ENCODE results near the gene MIEF2.

- TF ChIP-seq, protein P1, sequence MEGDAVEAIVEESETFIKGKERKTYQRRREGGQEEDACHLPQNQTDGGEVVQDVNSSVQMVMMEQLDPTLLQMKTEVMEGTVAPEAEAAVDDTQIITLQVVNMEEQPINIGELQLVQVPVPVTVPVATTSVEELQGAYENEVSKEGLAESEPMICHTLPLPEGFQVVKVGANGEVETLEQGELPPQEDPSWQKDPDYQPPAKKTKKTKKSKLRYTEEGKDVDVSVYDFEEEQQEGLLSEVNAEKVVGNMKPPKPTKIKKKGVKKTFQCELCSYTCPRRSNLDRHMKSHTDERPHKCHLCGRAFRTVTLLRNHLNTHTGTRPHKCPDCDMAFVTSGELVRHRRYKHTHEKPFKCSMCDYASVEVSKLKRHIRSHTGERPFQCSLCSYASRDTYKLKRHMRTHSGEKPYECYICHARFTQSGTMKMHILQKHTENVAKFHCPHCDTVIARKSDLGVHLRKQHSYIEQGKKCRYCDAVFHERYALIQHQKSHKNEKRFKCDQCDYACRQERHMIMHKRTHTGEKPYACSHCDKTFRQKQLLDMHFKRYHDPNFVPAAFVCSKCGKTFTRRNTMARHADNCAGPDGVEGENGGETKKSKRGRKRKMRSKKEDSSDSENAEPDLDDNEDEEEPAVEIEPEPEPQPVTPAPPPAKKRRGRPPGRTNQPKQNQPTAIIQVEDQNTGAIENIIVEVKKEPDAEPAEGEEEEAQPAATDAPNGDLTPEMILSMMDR (IDR thresholded peaks at IDR 0.05): no peak
- TF ChIP-seq POLR2A (IDR thresholded peaks at IDR 0.05): no peak
These were observed 10.2 kb upstream of the MIEF2 start for GRCh38 chr17:18250259-18250658.
